Nephron progenitor cell (in vitro differentiated cells): ENCODE measurements around the gene SBK3.

Experiments
- DNase-seq: peaks from one replicate; pipeline ENCODE4 v3.0.0; 2021
- H3K27ac Mint-ChIP-seq: 2 replicates; pipeline ENCODE4 v1.8.0; 2021; ENCODE audit warnings: mild to moderate bottlenecking, moderate library complexity, mixed read lengths
- H3K27me3 Mint-ChIP-seq: 2 replicates; pipeline ENCODE4 v1.8.0; 2021; ENCODE audit warnings: mild to moderate bottlenecking, low read depth, mixed read lengths; ENCODE audit not compliant: poor library complexity
- H3K36me3 Mint-ChIP-seq: 2 replicates; pipeline ENCODE4 v1.8.0; 2021; ENCODE audit warnings: low read depth, mixed read lengths
- H3K4me1 Mint-ChIP-seq: 2 replicates; pipeline ENCODE4 v1.8.0; 2021; ENCODE audit warnings: mixed read lengths
- H3K4me3 Mint-ChIP-seq: 2 replicates; pipeline ENCODE4 v1.8.0; 2021; ENCODE audit warnings: mild to moderate bottlenecking, moderate library complexity, mixed read lengths
- H3K9me3 Mint-ChIP-seq: 2 replicates; pipeline ENCODE4 v1.8.0; 2021; ENCODE audit warnings: mild to moderate bottlenecking, moderate library complexity, mixed read lengths
- TF ChIP-seq, protein P1 (sequence below): fragments of 200-600 bp; sonication (generic); IDR thresholded peaks from 2 replicates; pipeline ENCODE4 v1.5.0; 2021; ENCODE audit warnings: antibody characterized with exemption

Gene SBK3, protein sequence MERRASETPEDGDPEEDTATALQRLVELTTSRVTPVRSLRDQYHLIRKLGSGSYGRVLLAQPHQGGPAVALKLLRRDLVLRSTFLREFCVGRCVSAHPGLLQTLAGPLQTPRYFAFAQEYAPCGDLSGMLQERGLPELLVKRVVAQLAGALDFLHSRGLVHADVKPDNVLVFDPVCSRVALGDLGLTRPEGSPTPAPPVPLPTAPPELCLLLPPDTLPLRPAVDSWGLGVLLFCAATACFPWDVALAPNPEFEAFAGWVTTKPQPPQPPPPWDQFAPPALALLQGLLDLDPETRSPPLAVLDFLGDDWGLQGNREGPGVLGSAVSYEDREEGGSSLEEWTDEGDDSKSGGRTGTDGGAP

GRCh38 chr19:55545443-55545842 is at the start of gene SBK3:
TSS of gene SBK3 (minus strand) at chr19:55545543. CDS start at chr19:55545543, 0 bp downstream.
- H3K27ac Mint-ChIP-seq, result peak within 1 kb of the TSS; percentile 99
- peaks cover 71% of the 10 kb centered on the region for H3K4me1 Mint-ChIP-seq
- H3K4me3 Mint-ChIP-seq, result peak within 1 kb of the TSS; percentile 68
- H3K9me3 Mint-ChIP-seq, result peaks cover 11% of the 10 kb centered on the region
- DNase-seq, result no peak
- H3K36me3 Mint-ChIP-seq, result no peaks in the 10 kb centered on the region
- H3K27me3 Mint-ChIP-seq, result peaks cover 22% of the 10 kb centered on the region
- TF ChIP-seq, protein P1, sequence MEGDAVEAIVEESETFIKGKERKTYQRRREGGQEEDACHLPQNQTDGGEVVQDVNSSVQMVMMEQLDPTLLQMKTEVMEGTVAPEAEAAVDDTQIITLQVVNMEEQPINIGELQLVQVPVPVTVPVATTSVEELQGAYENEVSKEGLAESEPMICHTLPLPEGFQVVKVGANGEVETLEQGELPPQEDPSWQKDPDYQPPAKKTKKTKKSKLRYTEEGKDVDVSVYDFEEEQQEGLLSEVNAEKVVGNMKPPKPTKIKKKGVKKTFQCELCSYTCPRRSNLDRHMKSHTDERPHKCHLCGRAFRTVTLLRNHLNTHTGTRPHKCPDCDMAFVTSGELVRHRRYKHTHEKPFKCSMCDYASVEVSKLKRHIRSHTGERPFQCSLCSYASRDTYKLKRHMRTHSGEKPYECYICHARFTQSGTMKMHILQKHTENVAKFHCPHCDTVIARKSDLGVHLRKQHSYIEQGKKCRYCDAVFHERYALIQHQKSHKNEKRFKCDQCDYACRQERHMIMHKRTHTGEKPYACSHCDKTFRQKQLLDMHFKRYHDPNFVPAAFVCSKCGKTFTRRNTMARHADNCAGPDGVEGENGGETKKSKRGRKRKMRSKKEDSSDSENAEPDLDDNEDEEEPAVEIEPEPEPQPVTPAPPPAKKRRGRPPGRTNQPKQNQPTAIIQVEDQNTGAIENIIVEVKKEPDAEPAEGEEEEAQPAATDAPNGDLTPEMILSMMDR, result no peak

DNA sequence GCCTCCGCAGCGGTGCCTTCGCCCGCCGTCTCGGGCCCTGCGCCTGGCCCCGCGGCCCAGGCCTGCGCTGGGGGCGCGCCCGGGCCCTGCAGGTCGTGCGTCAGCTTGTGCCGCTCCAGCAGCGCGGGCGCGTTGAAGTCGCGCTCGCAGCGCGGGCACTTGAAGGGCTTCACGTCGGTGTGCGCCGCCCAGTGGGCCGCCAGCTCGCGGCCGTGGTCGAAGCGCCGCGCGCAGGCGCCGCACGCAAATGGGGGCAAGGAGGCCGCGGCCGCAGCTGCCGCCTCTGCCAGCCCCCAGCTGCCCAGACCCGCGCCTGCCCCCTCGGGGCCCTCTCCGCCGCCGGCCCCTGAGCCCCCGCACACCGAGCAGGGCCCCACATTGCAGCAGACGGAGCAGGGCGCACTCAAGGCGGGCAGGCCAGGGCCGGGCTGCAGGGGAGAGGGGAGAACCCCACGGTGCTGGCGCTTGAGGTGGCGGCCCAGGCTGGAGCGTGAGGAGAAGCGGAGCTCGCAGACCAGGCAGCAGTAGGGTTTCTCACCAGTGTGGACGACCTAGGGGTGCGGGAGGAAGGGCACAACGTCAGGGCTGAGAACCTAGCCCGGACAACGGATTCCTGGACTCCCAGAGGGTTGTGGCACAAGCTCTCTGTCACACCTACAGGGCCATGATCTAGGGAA is 47.9 kb upstream of the SBK3 start:
- peaks cover 40% of the 10 kb centered on the region for H3K4me1 Mint-ChIP-seq
- H3K36me3 Mint-ChIP-seq, result peaks cover 50% of the 10 kb centered on the region
- TF ChIP-seq, protein P1, result no peak
- H3K27me3 Mint-ChIP-seq, result no peaks in the 10 kb centered on the region
- peaks cover 4% of the 10 kb centered on the region for H3K9me3 Mint-ChIP-seq
- no peak for DNase-seq
- H3K27ac Mint-ChIP-seq, result peak overlapping the region; percentile 77
- no peak overlapping the region for H3K4me3 Mint-ChIP-seq

GRCh38 chr19:55592391-55593090 is 47.2 kb upstream of the SBK3 start:
- H3K27me3 Mint-ChIP-seq, result no peaks in the 10 kb centered on the region
- H3K27ac Mint-ChIP-seq, result no peak overlapping the region
- peaks cover 44% of the 10 kb centered on the region for H3K36me3 Mint-ChIP-seq
- H3K9me3 Mint-ChIP-seq, result peaks cover 4% of the 10 kb centered on the region
- DNase-seq, result no peak
- H3K4me1 Mint-ChIP-seq, result peaks cover 35% of the 10 kb centered on the region
- TF ChIP-seq, protein P1, result no peak
- no peak overlapping the region for H3K4me3 Mint-ChIP-seq

GRCh38 chr19:55591555-55591954 is 46.2 kb upstream of the SBK3 start:
- H3K27me3 Mint-ChIP-seq, result no peaks in the 10 kb centered on the region
- H3K4me1 Mint-ChIP-seq, result peaks cover 39% of the 10 kb centered on the region
- H3K27ac Mint-ChIP-seq, result peak overlapping the region; percentile 21
- H3K9me3 Mint-ChIP-seq, result peaks cover 3% of the 10 kb centered on the region
- TF ChIP-seq, protein P1, result no peak
- DNase-seq, result no peak
- peaks cover 37% of the 10 kb centered on the region for H3K36me3 Mint-ChIP-seq
- no peak overlapping the region for H3K4me3 Mint-ChIP-seq

GRCh38 chr19:55590617-55591016 is 45.3 kb upstream of the SBK3 start:
- Mint-ChIP-seq H3K36me3 (peaks cover 27% of the 10 kb centered on the region), H3K27ac (peak overlapping the region; percentile 83), H3K27me3 (no peaks in the 10 kb centered on the region), H3K4me1 (peaks cover 48% of the 10 kb centered on the region), H3K4me3 (no peak overlapping the region), H3K9me3 (no peaks in the 10 kb centered on the region)
- TF ChIP-seq, protein P1, result no peak
- DNase-seq, result no peak
